ENCODE measurements around the gene HOXA5.
A peak's percentile ranks its signal among the peaks of the same experiment; 100 is the strongest.

The HOXA5 gene

DNA sequence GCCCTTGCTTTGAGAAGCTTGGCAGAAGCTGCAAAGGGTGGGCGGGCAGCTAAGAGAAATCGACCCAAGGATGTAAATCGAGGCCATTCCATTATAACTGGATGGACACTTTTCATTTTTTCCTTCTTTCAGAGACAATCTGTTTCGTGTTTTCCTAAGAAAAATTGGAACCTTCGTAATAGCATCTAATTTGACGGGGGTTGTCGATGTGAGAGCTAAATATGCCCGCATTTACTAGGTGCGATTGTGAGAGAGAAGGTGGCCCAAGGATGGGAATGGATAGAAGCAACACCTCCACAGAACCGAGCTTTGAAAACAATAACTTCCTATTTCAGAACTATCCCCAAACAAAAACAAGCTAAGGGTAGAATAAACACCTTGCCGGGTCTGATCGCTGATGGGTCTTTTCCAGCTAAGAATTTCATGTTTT lies 12.1 kb downstream of the HOXA5 start:
- DNase-seq, result no peak

DNA sequence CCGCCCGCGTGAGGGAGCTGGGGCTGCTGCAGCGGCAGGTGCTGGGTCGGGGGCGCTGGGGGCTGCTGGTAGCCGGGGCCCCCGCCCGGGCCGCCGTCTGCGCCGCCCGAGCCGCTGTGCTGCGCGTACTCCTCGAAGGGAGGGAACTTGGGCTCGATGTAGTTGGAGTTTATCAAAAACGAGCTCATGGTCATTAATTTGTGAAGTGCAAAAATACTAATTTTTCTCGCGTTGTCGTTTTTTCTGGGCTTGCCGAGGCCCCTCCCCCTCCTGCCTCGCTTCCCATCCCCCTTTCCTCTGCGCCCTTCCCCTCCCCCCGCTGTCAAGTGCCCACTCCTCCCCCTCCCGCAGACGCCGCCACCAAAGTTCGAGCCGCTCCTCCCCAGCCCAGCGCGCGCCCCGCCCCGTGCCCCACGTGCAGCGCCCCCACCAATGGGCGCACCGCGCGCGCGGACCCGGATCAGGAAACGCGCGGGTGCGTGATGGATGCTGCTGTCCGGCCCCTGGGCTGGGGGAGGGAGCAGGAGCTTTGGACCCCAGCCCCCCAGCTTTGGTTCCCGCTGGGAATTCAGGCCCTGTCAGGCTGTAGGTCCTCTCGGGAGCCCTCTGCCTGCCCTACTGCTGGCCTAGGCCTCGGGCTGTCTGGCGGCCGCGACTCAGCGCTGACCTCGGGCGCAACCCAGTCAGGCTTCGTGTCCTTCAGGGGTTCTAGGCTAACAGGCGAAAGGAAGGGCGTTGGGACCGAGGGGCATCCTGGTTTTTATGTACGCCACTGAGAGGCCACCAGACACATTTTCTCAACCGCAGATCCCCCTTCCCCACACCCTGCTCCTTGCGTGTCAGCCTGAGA lies 12.7 kb downstream of the HOXA5 start, which contains the start of gene HOXA4:
TSS of gene HOXA4 (minus strand) at position 218 of the 850 bp plus-strand sequence. CDS start at position 194, 24 bp downstream.
- peak; percentile 95 for DNase-seq

DNA sequence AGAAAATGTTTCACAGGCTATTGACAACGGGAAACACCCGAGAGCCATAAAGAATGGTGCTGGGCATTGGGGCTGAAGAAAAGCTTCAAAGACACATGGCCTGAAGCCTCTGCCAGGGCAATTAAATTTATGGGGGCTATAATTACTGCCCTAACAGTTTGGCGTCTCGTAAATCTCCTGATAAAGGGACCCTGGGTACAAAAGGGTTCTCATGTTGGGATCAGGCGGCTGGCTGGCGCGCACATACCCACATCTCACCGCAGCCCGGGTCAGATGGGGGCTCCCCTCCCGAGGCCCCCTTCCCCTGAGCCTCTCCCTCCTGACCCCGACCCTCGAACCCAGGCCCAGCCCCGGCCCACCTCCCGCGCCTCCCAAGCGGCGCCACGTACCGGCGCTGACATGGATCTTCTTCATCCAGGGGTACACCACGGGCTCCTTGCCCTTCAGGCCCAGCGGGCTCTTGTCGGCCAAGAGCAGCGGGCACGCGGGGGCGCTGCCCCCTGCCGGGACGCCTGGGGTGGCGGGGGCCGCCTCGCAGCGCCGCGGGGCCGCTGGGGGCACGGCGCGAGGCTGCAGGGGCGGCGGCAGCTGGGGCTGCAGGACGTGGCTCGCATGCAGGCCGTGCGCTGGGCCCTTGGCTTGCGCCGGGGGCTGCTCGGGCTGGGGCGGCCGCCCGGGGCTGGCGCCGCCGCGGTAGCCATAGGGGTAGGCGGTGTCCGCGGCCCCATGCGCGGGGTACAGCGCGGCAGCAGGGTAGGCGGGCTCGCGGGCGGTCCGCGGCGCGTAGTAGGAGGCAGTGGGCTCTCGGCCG lies 13.5 kb downstream of the HOXA5 start:
- peak; percentile 57 for DNase-seq

DNA sequence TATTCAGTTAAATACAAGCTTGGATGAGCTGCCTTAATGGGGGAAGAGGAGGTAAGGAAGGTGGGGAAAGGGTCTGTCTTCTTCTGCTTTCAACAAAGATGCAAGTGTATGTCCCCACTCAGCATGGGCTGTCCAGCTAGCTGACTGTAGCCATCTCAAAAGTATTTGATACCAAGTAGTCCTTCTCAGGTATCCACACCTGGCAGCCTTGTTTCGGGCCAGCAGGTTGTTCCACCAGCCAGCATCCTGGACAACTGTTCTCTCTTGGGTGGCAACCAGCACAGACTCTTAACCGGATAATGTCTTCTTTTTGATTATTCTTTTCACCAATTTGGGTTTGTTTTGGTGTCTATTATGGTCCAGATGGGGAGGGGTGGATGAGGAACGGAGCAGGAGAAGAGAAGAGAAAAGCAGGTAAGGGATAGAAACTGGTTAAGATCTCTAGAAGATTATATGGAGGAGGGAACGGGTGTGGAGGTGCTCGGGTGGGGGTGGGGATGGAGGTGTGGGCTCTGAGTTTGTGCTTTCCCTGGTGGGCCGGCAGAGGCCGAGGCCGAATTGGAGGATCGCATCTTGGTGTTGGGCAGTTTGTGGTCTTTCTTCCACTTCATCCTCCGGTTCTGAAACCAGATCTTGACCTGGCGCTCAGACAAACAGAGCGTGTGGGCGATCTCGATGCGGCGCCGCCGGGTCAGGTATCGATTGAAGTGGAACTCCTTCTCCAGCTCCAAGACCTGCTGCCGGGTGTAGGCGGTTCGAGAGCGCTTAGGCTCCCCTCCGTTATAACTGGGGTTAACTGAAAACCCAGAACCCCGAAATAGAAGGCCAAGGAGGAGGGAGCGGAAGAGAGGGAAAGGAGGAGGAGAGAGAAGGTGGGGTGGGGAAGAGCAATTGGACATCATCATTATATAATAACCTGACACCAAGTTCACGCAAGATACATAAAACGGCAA lies 14.4 kb downstream of the HOXA5 start:
- DNase-seq, result no peak

DNA sequence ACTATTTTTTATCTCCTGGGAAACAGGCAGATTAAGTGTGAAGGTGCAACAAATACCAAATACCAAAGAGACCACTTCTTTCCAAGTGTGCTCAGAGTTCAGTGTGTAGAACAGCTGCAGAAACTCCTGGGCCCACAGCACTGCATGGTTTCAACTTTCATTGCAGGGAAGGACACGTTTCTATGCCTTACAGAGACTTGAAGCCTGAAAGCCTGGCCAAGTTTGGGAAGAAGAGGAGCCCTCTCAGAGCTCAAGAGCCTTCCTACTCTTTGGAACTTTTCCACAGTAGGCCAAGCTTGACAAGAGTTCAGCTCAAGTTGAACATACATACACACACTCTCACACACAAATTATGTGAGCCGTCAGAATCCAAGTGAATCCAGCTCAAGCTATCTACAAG lies 15.4 kb downstream of the HOXA5 start:
- DNase-seq, result no peak

DNA sequence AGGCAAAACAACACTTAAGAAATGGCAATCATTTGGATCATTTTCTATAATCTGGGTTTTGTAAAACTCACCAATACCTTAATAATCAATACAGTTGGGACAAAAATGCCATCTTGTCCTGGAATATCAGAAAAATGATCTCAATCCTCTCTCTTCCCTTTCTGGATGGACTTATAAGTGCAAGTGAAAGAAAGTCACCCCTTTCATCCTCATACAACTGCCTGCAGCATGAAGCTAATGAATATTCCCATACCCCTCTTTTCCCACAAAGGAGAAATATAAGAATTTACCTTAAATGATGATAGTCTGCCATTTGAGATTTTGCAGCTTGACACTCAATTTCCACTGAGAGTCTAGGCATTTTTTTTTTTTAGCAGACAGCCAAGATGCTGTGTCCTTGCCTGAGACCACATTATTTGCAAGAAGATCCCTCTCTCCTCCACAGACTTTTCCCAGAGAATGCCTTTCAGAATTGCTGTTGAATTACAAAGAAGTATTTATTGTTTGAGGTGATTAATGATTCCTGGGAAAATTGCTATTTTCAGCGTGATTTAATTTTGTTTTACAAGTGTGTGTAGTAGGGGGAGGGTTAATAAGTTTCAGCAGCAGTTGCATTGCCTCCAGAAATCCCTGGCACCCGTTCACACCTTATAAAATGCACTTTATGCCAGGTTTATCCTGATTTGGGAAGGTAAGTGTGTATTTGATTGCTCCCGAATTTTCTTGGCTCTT lies 16.7 kb downstream of the HOXA5 start:
- DNase-seq, result no peak

DNA sequence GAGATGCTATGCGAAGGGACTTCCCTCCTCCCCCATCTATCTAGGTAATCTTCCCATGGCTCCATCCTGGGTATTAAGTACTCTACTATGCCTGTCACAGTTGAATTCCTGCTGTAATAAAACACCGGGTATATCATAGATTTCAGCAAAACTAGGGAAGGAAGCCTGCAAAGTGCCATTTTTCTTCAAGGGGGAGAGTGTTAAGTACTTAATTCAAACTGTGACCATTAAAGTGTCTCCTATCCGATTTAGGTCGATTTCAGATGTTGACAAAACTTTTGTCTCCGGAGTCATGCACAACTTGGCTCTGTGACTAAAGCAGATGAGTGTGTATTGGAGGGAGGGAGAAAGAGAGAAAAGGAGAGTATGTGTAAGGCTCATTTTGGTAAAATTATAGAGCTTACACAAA lies 17.5 kb downstream of the HOXA5 start:
- no peak for DNase-seq

DNA sequence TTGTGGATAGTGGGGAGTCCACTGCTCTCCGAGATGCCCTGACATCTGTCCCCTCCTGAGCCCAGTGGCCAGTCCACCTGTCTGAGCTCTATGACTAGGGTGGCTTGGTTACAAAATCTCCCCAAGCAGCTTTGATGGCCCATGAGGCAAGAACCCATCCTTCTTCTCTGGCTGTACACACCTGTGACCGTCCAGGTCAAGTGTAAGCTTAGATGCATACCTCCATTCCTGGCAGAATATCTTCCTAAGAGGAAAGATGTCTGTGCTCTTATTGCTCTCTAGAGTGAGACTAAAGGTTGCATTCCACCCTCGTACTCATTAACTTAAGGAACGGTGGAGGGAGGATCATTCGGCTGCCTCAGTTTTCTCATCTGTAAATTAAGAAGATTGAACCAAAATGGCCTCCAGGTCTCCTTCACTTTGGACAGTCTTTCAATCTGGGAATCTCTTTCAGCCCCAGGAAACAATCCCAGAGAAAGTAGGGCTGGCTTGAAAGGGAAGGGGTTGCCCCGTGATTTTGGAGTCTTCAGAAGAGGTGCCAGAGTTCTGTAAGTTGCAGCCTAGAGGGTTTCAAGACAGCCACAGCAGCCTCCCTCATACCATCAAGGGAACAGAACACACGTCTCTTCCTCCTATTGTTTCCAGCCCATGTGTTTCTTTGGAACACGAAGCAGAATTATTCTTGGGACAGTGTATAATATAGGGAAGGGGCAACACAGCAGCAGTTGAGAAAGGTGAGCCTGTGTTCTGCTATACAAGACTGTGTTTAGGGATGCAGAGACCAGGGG lies 18.4 kb downstream of the HOXA5 start:
- no peak for DNase-seq

DNA sequence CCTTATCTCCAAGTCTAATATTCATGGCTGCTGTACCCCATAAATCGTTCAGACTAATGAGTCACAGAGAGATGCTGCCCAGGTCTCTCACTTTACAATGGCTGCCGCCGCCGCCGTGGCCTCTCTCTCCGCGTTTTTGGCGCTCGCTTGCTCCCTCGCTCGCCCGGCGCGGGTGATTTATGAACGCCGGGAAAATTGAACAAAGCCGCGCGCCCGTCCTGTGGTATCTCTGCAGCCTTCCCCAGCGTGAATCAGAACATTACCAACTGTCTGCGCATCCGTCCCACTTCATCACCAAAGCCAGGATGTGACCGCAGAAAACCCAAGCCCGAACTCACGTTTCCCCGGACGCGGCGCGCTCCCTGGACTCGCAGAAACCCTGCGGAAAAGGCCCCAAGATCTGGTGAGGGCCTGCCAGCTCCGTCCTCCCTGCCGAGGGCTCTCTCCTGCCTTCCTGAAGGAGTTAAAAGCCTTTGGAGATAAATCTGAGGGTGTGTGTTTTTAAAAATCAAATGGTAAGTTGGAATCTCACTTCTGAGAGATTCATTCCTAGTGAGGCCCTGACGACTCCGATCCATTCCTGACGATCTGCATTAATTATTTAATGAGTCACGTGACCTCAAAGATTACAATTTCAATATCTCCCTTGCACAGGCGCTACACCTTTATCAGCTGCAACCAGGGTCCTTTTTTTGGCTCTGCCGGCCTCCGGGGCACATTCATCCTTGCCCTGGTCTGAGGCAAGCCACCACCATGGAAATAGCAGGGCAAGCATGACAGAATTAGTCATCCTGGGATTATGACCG lies 19.2 kb downstream of the HOXA5 start:
- DNase-seq, result no peak

DNA sequence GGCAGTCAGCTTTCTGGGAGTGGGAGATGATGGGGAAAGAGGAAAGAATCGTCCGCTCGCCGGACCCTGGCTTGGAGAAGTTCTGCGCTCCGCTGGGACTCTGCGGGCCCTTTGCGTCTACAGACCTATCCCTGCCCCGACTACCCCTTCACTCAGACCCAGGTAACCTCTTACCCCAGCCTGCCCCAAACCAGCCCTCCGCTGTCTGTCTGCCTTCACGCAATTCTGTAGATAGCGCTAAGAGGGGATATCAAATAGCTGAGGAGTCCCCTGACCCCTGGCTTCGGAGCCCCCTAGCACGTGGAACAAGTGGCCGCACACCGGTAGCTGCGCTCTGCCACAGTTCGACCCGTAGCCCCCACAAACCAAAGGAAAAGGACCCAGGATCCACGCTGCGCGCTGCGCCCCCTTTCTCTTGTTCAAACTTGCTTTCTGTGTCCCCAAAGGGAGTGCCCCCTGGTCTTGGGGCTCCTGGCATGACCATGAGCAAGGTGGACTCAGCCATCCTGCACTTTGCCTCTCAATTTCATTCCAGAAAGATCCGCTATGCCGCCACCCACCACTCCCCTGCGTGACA lies 19.9 kb downstream of the HOXA5 start:
- DNase-seq, result no peak

DNA sequence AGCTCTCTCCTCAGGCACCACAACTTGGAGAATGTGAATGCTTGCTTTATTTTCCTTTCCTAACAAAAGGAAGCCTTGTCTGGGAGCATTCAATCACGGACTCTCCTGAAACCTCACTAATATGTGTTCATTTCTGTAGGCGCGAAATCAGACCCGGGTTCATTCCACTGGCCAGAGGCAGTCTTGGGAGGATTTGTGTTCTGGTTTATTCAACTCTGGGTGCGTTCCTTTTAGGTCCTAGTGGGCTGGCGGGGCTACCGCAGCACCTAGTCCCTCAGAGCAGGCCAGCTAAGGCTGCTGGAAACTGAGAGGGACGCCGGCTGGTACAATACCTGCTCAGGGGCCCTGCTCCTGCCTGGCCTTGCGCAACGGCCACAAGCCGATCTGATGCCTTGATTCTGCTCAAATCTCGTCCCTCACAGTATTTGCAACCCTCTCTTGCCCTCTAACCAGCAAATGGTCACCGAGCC lies 20.4 kb downstream of the HOXA5 start:
- DNase-seq, result no peak

DNA sequence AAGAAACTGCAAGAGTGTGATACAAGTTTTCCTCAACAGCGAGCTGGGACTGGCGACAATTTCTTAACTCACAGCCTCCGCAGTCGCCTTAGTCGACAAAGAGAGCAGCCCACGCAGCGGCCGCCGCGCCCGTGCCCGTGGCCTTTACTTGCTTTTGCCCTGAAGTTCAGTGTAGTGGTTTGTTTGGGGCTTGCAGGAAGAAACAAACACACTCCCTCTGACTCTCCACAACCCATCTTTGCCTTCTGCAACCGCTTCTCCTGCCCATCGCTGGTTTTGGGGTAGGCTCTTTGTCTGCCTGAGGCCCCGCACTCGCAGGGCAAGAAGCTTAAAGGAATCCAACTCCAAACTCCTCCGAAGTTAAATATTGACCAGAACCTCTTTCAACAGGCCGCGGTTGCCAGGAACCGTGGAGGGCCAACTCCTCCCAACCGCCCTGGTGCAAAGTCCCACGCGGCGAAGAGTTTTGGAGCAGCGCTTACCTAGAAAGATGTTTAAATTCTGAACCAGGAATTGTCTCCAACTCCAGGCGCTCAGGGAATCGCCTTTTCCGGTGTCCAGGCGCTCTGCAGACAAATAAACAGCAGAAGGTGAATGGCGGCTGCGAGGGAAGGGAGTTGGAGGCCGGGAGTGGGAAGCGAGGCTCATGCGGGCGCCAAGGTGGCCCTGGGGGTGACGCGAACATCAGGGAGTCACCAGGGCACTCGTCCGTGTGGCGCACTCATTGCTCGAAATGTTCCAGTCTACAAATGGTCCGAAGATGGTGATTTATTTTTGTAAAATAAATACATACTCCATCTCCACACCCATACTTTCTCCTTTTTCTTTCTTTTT lies 21.2 kb downstream of the HOXA5 start:
- no peak for DNase-seq

DNA sequence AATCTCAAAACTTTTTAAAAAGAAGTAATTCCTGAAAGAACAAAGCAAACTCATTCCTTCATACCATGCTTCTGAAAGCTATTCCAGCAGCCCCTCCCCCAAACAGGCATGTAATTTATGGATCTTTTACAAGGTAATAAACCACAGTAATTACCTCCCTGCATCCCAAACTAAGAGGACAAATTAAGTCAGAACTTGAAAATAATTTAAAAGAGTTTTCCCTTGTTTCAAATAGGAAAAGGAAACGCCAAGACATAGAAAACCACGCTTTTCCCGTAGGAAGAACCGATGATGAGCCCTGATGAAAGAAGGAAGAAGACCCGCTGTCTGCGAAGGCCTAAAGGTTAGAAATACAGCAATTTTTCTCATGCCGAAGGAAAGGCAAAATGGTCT lies 21.8 kb downstream of the HOXA5 start:
- DNase-seq, result no peak

DNA sequence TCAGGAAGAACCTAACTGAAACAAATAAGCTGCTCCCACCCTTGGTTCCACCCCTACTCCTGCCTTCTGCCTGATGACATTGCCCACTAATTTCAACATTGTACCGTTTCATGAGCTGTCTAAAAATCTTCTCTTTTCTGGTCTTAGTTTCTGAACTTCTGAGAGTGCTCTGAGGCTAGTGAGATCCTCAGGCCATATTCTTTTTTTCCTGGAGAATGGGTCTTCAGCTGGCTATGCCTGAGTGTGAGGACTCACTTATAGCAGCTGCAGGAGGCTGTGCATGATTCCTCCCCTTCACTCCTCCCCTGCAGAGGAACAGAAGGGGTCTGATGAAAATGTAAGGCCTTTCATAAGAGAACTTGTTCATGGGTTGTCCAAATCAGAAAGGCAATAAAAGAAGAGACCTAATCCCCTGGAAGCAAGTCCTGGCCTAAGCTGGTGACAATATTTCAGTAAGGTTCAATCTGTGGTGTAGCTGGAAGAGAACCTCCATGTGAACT lies 24.0 kb downstream of the HOXA5 start:
- no peak for DNase-seq

DNA sequence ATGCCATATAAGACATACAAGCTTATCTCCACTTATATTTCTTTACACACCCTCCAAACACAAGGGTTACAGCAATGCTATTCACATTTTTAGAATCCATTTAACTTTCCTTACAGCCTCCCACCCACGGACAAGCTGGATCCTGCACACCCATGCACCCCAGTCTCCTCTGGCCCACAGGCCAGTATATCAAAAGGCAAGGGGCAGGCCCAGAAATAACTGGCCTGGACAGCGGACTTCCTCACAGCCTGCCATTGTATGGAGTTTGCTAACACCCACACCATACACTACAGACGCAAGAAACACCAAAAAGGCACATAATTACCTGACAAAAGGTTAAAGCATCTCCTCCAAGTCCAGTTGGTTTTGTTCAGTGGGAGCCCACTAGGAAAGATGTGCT lies 24.9 kb downstream of the HOXA5 start:
- DNase-seq, result no peak

DNA sequence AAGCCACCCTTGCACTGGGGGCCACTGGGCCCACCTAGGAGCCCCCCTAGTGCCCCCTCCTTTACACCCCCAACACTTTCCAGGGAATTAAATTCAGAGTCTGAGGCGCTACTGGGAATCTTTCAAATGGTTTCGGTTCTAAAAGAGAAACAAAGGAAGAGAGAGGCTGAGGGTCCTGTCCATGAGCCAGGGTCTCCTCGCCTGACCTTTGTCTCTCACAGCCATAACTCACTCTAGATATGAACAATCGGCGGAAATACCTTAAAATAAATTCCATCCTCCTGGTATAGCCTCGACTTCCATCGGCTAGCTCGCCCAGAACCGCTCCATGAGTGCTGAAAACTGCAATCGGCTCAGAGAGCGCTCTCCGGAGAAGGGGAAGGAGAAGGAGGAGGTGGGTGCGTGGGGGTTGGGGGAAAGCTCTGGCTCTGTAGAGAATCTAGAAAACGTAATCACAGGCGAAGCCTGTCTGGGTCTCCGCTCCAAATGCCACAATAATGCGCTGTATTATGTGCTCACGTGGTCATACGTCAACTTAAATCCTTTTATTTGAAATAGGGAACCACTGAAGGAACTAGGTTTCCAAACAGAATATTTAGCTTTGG lies 25.5 kb downstream of the HOXA5 start:
- DNase-seq, result no peak

DNA sequence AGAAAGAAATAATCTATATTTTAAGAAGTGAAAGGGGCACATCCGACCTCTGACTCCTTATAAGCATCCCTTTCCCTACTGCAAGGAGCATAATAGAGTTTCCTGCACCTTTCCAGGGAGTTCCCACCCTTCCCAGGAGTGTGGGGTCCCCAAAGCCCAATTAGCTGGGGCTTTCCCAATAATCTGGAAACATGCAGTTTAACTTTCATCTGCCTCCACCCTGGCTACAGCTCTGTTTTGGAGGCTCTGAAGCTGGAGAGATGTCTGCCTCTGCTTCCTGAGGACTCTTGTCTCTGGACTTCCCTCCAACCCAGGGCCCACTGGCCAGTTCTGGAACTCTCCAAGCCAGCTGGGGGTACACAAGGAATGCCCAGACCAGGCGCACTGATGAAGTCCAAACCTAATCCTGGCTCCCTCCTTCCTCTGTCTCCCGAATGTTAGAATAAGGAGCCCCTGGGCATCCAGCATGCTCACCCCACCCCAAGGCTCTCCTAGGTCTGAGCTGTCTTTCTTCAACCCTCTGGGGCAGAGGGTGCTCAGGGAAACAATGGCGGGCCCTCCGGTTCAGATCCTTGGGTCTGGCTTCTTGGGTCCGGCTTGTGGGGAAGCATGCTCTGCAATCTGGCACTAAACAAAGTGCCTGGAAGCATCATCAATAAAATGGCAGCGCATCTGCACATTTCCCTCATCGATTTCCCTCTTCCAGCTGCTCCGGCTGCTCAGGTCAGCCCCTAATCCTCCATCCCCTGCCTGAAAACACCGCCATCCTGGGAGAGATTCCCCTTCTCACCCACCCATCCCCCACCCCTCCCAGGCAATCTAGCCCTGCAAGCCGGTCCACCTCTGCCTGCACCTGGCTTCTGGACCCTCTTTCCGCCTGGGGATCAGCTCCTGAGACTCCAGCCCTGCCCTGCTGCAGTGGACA lies 26.3 kb downstream of the HOXA5 start:
- no peak for DNase-seq
